Measurements from ENCODE around the gene ZNF695. TPM values are rescaled to one million over a fixed set of nuclear protein-coding genes. Genes with fewer than 3 reads are reported as not detected.

ZNF695 gene
- total RNA-seq, 4 donors from 2014 or later: 0.22 TPM; not detected in 3

DNA sequence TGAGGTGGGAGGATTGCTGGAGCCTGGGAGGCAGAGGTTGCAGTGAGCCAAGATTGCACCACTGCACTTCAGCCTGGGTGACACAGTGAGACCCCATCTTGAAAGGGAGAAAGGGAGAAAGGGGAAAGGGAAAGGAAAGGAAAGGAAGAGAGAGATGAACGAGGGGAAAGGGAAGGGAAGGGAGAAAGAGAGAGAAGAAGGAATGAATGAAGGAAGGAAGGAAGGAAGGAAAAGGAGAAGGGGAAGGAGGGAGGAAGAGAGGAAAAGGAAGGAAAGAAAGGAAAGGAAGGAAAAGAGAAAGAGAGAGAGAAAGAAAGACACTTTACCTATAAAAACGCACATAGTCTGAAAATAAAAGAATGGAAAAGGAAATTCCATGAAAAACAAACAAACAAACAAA lies 18.0 kb downstream of the ZNF695 start:
- Histone ChIP-seq H3K9me3 (peaks cover 0 to 93% (median 27%) of the 10 kb centered on the region in 4 donors), H3K4me3 (no peak overlapping the region), H3K27me3 (no peaks in the 10 kb centered on the region), H3K36me3 (no peaks in the 10 kb centered on the region), H3K4me1 (no peaks in the 10 kb centered on the region), H3K27ac (no peak overlapping the region)
- DNase-seq (ENCODE audit: low spot score in 2 of 2): no peak
- TF ChIP-seq CTCF (IDR thresholded peaks at IDR 0.05) (no peak), POLR2A (IDR thresholded peaks at IDR 0.05) (no peak), EP300 (IDR thresholded peaks at IDR 0.05) (no peak)
- 95 to 96% methylated on average over 2 of the region's 2 CpGs for WGBS, 2 donors

DNA sequence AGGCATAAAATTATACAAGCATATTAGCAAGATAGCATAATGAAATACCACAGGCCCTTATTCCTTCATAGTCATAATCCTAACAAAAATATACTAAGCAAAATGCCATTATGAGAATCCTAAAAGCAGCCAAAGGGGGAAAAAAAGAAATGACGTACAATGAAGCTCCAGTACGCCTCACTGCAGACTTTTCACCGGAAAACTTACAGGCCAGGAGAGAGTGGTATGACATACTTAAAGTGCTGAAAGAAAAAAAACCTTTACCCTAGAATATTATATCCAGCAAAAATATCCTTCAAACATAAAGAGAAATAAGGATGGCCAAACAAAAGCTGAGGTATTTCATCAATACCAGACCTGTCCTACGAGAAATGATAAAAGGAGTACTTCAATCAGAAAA lies 19.5 kb downstream of the ZNF695 start:
- no peak overlapping the region for H3K4me3 ChIP-seq
- WGBS, 2 donors: 95 to 97% methylated on average over 4 of the region's 4 CpGs
- no peak for DNase-seq (ENCODE audit: low spot score in 2 of 2)
- no peaks in the 10 kb centered on the region for H3K4me1 ChIP-seq
- no peaks in the 10 kb centered on the region for H3K36me3 ChIP-seq
- H3K9me3 ChIP-seq: peaks cover 0 to 98% (median 30%) of the 10 kb centered on the region in 4 donors
- no peak overlapping the region for H3K27ac ChIP-seq
- TF ChIP-seq POLR2A (IDR thresholded peaks at IDR 0.05) (no peak), CTCF (IDR thresholded peaks at IDR 0.05) (no peak), EP300 (IDR thresholded peaks at IDR 0.05) (no peak)
- no peaks in the 10 kb centered on the region for H3K27me3 ChIP-seq

GRCh38 chr1:246987083-246987690 lies 20.7 kb downstream of the ZNF695 start:
- H3K9me3 ChIP-seq: peaks cover 0 to 98% (median 29%) of the 10 kb centered on the region in 4 donors
- WGBS, 2 donors: 93 to 96% methylated on average over 1 of the region's 1 CpG
- H3K4me3 ChIP-seq: no peak overlapping the region

DNA sequence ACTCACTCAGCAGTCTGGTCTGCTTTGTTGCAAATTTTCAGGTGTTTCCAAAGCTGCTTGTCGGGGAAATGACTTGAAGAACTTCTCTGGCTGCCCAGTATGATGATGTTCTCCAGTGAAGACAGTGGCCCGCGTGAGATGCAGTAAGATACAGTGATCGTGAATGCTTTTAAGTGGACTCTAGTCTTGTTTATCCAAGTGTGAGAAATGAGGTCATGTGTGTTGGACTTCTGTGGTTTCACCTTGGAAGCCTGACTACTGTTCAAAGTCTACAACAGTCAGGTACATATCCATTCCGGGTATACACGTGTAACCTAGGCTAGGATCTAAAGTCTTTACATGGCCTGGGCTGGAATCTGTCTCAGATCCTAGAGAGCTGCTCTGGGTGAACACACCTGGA lies 29.1 kb downstream of the ZNF695 start:
- H3K9me3 ChIP-seq: peaks cover 0 to 39% (median 3%) of the 10 kb centered on the region in 4 donors
- TF ChIP-seq EP300 (IDR thresholded peaks at IDR 0.05) (no peak), POLR2A (IDR thresholded peaks at IDR 0.05) (no peak), CTCF (IDR thresholded peaks at IDR 0.05) (no peak)
- WGBS, 2 donors: 96 to 97% methylated on average over 6 of the region's 6 CpGs
- H3K27ac ChIP-seq: no peak overlapping the region
- no peak for DNase-seq (ENCODE audit: low spot score in 2 of 2)
- H3K36me3 ChIP-seq: no peaks in the 10 kb centered on the region
- no peaks in the 10 kb centered on the region for H3K4me1 ChIP-seq
- no peak overlapping the region for H3K4me3 ChIP-seq
- H3K27me3 ChIP-seq: no peaks in the 10 kb centered on the region

More at GRCh38 chr1:246987083-246987690, 20.7 kb downstream of the ZNF695 start:
- DNase-seq (ENCODE audit: low spot score in 2 of 2): no peak
- no peaks in the 10 kb centered on the region for H3K27me3 ChIP-seq
- no peaks in the 10 kb centered on the region for H3K36me3 ChIP-seq
- TF ChIP-seq CTCF (IDR thresholded peaks at IDR 0.05) (no peak), POLR2A (IDR thresholded peaks at IDR 0.05) (no peak), EP300 (IDR thresholded peaks at IDR 0.05) (no peak)
- no peak overlapping the region for H3K27ac ChIP-seq
- no peaks in the 10 kb centered on the region for H3K4me1 ChIP-seq

- Histone ChIP-seq H3K9me3 (peaks cover 0 to 34% (median 3%) of the 10 kb centered on the region in 4 donors), H3K27me3 (no peaks in the 10 kb centered on the region), H3K4me3 (no peak overlapping the region), H3K4me1 (no peaks in the 10 kb centered on the region), H3K27ac (no peak overlapping the region), H3K36me3 (no peaks in the 10 kb centered on the region)
- DNase-seq (ENCODE audit: low spot score in 2 of 2): no peak
- whole genome bisulfite sequencing, 2 donors: 92 to 94% methylated on average over 2 of the region's 2 CpGs
- TF ChIP-seq CTCF (IDR thresholded peaks at IDR 0.05): no peak
- no peak for TF ChIP-seq POLR2A (IDR thresholded peaks at IDR 0.05)
- TF ChIP-seq EP300 (IDR thresholded peaks at IDR 0.05): no peak
Measured at GRCh38 chr1:246978281-246978680, 29.6 kb downstream of the ZNF695 start.
